Endometrial microvascular endothelial cells (primary cell): ENCODE data around the gene ZNF839. TPM values are rescaled to one million over a fixed set of nuclear protein-coding genes. Genes with fewer than 3 reads are reported as not detected.
"Not testable (repeated sequence)": the region's sequence is repeated elsewhere in the genome, so short reads cannot be mapped to it uniquely, and the experiment has no call there.

ENCODE experiments used
- in situ Hi-C: cut with HindIII; loops from 2 replicates; pipeline ENCODE4 v1.10.0; 2017; ENCODE audit warnings: low sequenced_read_pairs, low pct_unique_long_range_greater_than_20kb; ENCODE audit errors: inconsistent ontology term
- total RNA-seq: library from RNA; depleted of rRNA; stranded (reverse); fragments of >200 nt; gene quantifications from one replicate; pipeline ENCODE4 v1.2.3, GENCODE V29; 2015; ENCODE audit errors: inconsistent ontology term

The ZNF839 gene
- 6.1 TPM for total RNA-seq

DNA sequence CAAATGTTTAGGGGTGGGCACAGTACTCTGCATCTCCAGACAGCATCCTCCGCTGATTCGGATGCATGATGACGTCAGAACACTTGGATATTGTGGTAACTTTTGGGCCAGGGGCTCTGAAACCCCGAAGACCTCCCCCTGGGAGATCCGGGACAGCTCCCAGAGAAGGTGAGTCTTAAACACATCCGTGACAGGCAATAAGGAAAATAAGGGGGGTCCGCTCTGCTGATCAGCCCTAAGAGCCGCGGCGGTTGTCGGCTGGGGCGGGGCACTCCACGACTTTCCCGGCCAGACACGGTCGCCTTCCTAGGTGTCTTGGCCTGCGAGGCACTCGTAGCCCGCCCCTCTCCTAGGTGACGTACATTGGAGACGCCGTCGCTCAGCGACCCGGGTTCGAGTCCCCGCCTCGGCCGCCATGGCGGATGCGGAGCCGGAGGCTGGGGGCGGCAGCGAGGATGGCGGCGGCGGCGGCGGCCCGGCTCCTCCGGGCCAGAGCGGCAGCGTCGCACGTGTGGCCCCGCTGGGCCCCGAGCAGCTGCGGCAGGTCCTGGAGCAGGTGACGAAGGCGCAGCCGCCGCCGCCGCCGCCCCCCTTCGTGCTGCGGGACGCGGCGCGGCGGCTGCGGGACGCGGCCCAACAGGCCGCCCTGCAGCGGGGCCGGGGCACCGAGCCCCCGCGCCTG, at the start of gene ZNF839:
Gene ZNF839 (plus strand): TSS at position 396 of the 682 bp plus-strand sequence. CDS start 20 bp downstream, at position 416.
- in situ Hi-C loops, result loop anchor here (25.0 kb wide), 1 partner anchor 232 kb away; the partner anchor contains the start of gene HSP90AA1

DNA sequence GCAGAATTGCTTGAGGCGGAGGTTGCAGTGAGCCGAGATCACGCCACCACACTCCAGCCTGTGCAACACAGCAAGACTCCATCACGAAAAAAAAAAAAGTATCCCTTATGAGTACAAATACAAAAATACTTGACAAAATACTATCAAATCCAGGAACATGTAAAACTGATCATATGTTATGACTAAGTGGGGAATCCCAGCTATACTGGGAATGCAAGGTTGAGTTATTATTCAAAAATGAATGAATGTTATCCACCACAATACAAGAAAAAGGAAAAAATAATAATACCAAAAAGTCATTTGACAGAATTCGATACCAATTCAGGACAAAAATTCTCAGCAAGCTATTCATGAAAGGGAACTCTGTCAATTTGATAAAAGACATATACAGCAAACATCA, 47.2 kb upstream of the ZNF839 start:
- in situ Hi-C loops, result no loop called here

DNA sequence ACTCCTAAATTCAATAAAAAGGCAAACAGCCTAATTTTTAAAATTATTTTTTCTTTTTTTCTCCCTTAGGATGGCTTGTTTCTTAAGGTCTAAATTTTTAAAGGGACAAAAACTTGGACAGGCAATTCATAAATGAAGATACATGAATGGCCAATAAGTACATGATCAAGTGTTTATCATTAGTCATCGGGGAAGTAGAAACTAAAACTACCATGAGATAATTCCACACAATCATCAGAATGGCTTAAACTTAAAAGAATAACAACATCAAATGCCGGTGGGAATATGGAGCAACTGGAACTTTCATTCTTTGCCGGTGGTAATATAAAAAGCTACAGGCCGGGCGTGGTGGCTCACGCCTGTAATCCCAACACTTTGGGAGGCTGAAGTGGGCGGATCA, 43.7 kb upstream of the ZNF839 start:
- in situ Hi-C loops, result no loop called here

DNA sequence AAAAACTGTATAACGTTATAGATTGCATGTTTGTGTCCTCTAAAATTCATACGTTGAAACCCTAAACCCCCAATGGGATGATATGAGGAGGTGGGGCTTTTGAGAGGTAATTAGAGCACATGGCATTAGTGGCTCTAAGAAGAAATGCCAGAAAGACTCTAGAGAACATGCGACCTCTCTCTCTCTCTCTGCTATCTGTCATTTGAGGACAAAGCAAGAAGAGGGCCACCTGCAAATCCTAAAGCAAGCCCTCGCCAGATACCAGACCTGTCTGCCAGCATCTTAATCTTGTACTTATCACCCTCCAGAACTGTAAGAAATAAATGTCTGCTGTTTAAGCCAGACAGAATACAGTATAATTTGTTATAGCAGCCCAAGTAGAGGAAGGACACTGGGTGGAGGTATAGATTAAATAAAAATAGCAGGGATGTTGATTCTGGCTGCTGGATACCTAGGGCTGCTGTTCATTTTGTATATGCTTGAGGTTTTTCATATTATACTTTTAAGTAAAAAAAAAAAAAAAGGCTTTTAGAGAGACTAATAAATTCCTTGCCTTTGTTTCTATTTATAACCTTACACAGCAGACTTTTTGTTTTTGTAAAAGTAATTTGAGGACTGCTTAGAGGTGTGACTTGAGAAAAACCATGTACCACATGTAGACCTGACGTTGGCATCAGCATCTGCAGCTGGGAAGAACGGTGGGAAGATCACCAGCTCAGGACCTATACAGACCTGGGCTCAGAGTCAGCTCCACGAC, 41.5 kb upstream of the ZNF839 start:
- in situ Hi-C loops, result no loop called here

DNA sequence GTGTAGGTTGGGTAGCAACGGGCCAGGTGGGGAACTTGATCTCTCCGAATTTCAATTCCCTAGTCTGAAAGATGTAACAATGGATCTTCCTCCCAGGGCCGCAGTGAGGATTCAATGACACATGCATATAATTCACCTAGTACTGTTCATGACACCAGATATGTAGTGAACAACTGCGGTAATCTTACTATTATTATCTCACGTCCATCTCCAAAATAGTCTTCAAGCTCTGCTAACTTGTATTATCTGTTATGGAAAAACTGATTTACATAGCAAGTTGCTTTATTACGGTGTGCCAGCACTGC, 41.0 kb upstream of the ZNF839 start:
- in situ Hi-C loops, result no loop called here

DNA sequence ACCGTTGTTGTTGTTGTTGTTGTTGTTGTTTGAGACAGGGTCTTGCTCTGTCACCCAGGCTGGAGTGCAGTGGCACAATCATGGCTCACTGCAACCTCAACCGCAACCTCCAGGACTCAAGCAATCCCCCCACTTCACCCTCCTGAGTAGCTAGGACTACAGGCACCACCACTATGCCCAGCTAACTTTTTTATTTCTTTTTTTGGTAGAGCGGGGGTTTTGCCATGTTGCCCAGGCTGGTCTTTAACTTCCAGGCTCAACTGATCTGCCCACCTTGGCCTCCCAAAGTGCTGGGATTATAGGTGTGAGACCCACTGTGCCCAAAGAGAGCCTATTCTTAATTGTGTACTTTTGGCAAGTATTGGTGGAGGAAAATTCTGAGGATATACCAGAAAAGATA, 40.3 kb upstream of the ZNF839 start:
- in situ Hi-C loops, result no loop called here

DNA sequence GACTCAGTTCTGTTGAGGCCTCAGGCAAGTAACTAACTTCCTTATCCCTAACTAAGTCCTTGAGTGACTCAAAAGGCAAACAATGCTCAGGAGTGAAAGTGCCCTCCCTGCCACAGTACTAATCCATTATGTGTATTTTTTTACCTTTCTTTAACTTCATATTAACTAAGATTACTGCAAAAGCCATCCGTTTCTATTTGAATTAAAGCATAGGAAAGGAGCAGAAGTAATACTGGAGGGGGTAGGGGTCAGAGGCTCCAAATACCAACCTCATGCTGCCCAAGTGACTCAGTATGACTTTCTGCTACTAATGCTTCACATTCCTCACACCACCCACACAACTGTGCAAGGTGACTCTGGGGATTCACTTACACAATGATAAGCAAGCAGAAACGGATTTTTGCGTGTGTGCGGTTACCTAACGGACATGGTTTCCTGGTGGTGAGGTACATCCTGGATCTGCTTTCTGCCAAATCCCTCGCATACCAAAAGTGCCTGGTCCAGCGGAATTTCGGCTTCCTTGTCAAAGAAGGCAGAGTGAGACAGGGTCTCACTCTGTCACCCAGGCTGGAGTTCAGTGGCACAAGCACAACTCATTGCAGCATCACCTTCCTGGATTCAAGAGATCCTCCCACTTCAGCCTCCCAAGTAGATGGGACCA, 39.7 kb upstream of the ZNF839 start:
- in situ Hi-C loops, result no loop called here

DNA sequence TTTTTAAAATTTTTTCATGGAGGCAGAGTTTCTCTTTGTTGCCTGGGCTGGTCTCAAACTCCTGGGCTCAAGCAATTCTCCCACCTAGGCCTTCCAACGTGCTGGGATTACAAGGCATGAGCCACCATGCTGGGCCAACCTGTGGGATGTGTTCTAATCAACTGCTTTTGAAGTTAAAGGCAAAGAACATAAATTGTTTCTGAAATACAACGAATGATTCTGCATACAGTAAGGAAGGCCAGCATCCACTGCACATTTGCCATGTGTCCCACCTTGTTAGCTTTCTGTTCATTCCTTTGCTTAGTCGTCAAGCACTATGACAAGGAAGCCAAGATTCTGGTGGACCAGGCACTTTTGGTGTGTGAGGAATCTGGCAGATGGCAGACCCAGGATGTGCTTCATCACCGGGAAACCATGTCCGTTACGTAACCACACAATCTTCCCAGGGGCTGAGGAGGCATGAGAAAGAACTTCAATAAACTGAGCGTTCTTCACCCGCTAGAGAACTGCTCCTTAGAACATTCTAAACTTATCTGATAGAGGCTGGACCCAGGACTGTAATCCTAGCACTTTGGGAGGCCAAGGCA, 39.1 kb upstream of the ZNF839 start:
- in situ Hi-C loops, result no loop called here

DNA sequence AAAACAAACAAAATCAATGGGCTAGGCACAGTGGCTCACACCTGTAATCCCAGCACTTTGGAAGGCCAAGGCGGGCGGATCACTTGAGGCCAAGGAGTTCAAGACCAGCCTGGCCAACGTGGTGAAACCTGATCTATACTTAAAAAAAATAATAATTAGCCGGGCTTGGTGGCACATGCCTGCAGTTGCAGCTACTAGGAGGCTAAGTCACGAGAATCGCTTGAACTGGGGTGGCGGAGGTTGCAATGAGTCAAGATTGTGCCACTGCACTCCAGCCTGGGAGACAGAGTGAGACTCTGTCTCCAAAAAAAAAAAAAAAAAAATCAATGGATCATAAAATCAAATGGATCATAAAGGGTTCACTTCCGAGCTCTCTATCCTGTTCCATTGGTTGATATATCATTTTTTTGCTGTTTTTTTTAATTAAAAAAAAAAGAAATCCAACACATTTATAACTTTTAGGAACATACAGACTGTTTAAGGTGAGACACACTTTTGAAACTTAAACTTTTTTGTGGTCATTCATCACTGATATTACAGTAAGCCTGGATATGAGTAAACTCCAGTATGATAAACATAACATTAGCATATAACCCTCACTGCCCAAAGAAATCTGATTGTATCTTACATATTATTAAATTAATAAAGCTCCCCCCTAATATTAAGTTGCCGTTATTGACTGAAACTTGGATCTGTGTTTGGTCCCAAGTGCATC, 36.6 kb upstream of the ZNF839 start:
- in situ Hi-C loops, result no loop called here

DNA sequence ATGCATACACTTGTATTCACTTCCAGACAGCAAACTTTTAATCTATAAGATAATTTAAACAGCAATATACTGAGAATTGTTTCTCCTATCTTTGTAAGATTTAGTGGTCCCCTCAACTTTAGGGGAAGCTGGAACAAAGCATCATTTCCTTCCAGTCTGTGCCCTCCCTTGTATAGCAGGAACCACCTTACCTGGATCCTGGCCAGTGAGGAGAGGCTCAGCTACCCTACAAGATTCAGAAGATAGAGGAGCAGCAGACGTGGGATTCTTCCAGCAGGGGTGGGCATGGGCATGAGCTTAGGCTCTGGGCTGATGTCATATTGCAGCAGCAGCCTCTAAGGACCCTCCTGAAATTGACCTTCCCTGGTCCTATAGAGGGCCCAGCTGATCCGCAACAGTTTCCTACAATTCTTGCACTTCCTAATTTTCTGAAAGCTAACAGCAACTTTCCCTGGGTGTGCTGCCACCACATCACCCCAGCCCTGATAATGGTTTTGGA, 35.9 kb upstream of the ZNF839 start:
- in situ Hi-C loops, result no loop called here

DNA sequence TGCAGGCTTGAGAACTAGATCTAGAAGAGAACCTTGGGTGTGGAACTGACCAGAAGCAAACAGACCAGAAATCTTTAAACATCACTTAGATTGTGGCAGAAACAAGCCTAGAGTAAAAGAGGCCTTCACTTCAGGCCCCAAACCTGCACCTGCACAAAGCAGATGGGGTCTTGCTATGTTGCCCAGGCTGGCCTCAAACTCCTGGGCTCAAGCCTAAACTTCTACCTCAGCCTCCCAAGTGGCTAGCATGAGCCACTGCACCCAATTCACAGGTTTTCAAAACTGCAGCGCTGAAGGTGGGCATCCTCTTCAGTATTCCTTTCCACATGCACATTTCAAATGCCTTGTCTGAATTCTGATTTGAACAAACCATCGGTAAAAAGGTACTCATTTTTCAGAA, 34.4 kb upstream of the ZNF839 start:
- in situ Hi-C loops, result no loop called here

DNA sequence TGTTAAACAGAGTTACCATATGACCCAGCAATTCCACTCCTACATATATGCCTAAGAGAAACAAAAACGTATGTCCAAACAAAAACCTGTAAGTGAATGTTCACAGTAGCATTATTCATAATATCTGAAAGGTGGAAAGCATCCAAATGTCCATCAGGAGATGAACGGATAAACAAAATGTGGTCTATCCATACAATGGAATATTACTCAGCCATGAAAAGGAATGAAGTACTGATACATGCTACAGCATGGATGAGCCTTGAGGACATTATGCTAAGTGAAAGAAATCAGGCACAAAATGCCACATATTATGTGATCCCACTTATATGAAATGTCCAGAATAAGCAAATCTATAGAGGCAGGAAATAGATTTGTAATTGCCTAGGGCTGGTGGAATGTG, 31.4 kb upstream of the ZNF839 start:
- in situ Hi-C loops, result no loop called here

DNA sequence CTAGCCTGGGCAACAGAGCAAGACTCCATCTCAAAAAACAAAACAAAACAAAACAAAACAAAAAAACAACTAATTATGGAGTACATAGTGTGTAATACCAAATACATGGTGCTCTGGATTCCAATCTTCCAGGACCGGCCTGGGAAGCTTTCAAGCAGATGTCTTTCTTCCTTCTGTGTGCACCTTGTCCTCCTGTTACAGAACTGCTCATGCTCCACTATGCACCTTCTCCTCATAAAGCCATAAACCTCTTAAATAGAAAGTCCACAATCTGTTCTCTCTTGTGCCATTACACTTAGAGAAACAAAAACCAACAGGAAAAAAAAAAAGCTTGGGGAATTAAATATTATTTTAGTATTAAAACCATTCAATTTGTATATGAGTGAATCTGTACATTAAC, 27.1 kb upstream of the ZNF839 start:
- in situ Hi-C loops, result no loop called here

DNA sequence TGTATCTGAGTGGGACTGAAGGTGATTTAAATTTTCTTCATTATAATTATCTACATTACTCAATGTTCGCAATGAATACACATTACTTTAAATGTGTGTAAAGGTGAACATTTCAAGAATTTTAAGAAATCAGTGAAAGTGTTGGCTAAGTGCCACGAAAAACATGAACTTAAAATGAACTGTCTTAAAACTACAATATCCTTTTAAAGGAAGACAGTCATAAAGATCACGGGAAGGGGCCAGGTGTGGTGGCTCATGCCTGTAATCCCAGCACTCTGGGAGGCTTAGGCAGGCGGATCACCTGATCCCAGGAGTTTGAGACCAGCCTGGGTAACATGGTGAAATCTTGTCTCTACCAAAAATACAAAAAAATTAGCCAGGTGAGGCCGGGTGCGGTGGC, 25.8 kb upstream of the ZNF839 start:
- in situ Hi-C loops, result no loop called here

DNA sequence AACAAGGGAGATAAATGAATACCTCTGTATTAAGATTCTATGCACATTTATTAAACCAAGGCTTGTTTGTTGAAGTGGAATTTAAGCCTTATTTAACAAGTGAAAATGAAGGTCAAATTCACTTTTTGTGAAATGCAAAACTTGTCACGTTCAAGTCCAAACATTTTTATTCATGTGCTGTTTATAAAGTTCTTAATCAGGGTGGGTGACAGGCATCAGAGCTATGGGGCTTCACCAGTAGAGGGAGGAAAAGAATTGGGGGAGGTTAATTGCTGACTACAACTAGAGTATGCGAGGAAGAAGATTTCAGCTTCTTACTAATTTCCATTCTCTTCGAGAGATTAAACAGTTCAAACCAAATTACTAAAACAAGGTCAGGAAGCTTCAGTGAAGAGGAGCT, 24.3 kb upstream of the ZNF839 start:
- in situ Hi-C loops, result no loop called here

DNA sequence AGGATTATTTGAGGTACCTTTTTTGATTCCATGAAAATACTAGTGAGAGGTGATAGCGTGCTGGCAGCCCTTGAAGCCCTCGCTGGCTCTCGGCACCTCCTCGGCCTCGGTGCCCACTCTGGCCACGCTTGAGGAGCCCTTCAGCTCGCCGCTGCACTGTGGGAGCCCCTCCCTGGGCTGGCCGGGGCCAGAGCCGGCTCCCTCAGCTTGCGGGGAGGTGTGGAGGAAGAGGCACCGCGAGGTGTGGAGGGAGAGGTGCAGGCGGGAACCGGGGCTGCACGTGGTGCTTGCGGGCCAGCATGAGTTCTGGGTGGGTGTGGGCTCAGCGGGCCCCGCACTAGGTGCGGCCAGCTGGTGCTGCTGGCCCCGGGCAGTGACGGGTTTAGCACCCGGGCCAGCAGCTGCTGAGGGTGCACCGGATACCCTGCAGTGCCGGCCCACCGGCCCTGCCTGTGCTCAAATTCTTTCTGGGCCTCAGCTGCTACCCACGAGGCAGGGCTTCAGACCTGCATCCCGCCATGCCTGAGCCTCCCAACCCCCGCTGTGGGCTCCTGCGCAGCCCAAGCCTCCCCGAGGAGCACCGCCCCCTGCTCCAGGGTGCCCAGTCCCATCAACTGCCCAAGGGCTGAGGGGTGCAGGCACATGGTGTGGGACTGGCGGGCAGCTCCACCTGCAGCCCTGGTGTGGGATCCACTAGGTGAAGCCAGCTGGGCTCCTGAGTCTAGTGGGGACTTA, 21.9 kb upstream of the ZNF839 start:
- in situ Hi-C loops, result no loop called here

DNA sequence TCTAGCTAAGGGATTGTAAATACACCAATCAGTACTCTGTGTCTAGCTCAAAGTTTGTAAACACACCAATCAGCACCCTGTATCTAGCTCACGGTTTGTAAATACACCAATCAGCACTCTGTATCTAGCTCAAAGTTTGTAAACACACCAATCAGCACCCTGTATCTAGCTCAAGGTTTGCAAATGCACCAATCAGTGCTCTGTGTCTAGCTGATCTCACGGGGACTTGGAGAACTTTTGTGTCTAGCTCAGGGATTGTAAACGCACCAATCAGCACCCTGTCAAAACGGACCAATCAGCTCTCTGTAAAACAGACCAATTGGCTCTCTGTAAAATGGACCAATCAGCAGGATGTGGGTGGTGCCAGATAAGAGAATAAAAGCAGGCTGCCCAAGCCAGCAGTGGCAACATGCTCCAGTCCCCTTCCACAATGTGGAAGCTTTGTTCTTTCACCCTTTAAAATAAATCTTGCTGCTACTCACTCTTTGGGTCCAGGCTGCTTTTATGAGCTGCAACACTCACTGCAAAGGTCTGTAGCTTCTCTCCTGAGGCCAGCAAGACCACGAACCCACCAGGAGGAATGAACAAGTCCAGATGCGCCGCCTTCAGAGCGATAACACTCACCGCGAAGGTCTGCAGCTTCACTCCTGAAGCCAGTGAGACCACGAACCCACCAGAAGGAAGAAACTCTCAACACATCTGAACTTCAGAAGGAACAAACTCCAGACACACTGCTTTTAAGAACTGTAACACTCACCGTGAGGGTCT, 21.1 kb upstream of the ZNF839 start:
- in situ Hi-C loops, result not testable (repeated sequence)

DNA sequence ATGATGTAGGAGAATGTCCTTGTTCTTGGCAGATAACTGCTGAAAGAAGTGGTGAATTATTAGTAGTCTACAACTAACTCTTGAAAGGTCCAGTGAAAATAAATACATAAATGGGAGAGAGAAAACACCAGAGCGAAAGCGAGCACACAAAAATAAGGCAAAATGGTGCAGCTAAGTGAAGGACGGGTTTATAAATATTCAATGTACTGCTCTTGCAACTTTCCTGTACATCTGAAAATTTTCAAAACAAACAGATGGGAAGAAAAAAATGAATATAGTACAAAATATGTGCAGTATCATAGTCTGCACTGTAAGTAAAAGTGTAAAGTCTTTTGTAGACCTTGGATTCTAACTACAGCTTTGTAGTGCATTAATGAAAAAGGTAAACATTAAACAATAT, 15.9 kb upstream of the ZNF839 start:
- in situ Hi-C loops, result loop anchor here (25.0 kb wide), 1 partner anchor 216 kb away; the partner anchor contains the start of gene HSP90AA1
